Mesendoderm (in vitro differentiated cells): ENCODE measurements around the gene KHDC1.

Source experiments
- DNase-seq: peaks from one replicate; pipeline ENCODE4 v3.0.0; 2013
- H2AK5ac ChIP-seq: 2 replicates; pipeline ENCODE4 v1.6.1; 2013; ENCODE audit warnings: low read length, inconsistent platforms
- H2BK120ac ChIP-seq: 2 replicates; pipeline ENCODE4 v1.6.1; 2013; ENCODE audit warnings: low read depth, mild to moderate bottlenecking, low read length, moderate library complexity, mixed read lengths
- H2BK15ac ChIP-seq: replicated peaks from 2 replicates; pipeline ENCODE4 v1.6.1; 2013; ENCODE audit warnings: low read depth, mild to moderate bottlenecking, moderate library complexity
- H2BK5ac ChIP-seq: 2 replicates; pipeline ENCODE4 v1.6.1; 2013; ENCODE audit warnings: low read length, inconsistent platforms
- H3K18ac ChIP-seq: 2 replicates; pipeline ENCODE4 v1.6.1; 2013; ENCODE audit warnings: mild to moderate bottlenecking, low read length, mixed read lengths
- H3K23ac ChIP-seq: one replicate; pipeline ENCODE4 v1.6.1; 2013; ENCODE audit warnings: low read length
- H3K27ac ChIP-seq: 2 replicates; pipeline ENCODE4 v1.5.1; 2013; ENCODE audit warnings: low read depth, mild to moderate bottlenecking, inconsistent platforms, low read length, moderate library complexity
- H3K27me3 ChIP-seq: 2 replicates; pipeline ENCODE4 v1.6.1; 2013; ENCODE audit warnings: low read length, control low read depth, mild to moderate bottlenecking, inconsistent platforms; ENCODE audit not compliant: insufficient read depth, poor library complexity
- H3K36me3 ChIP-seq: 2 replicates; pipeline ENCODE4 v1.6.1; 2013; ENCODE audit warnings: low read length, inconsistent platforms; ENCODE audit not compliant: control insufficient read depth, insufficient read depth
- H3K4ac ChIP-seq: one replicate; pipeline ENCODE4 v1.6.1; 2013; ENCODE audit warnings: low read depth, mild to moderate bottlenecking, low read length, moderate library complexity
- H3K4me1 ChIP-seq: 2 replicates; pipeline ENCODE4 v1.6.1; 2013; ENCODE audit warnings: low read depth, low read length, inconsistent platforms; ENCODE audit not compliant: control insufficient read depth
- H3K4me2 ChIP-seq: 2 replicates; pipeline ENCODE4 v1.6.1; 2013; ENCODE audit warnings: low read length
- H3K4me3 ChIP-seq: 2 replicates; pipeline ENCODE4 v1.5.1; 2013; ENCODE audit warnings: mild to moderate bottlenecking, low read length
- H3K56ac ChIP-seq: one replicate; pipeline ENCODE4 v1.6.1; 2013; ENCODE audit warnings: low read length
- H3K79me1 ChIP-seq: 2 replicates; pipeline ENCODE4 v1.6.1; 2013; ENCODE audit warnings: low read length, inconsistent platforms
- H3K79me2 ChIP-seq: 2 replicates; pipeline ENCODE4 v1.6.1; 2013; ENCODE audit warnings: mild to moderate bottlenecking, low read length; ENCODE audit not compliant: control insufficient read depth, insufficient read depth
- H3K9ac ChIP-seq: 2 replicates; pipeline ENCODE4 v1.6.1; 2013; ENCODE audit warnings: low read length, inconsistent platforms
- H4K5ac ChIP-seq: one replicate; pipeline ENCODE4 v1.6.1; 2013; ENCODE audit warnings: low read length
- H4K8ac ChIP-seq: one replicate; pipeline ENCODE4 v1.6.1; 2013; ENCODE audit warnings: low read depth, mild to moderate bottlenecking, control low read depth, low read length, moderate library complexity
- WGBS: extraction: QIAGEN DNeasy Blood & Tissue Kit; methylation state at CpG from one replicate; pipeline ENCODE4 v1.1.7; 2013; ENCODE audit warnings: low lambda C conversion rate, missing lambda C conversion rate; ENCODE audit not compliant: insufficient coverage; ENCODE audit errors: extremely low coverage; 5-methylcytosine and 5-hydroxymethylcytosine counted together

KHDC1 gene

GRCh38 chr6:73207221-73207837 is 55.7 kb downstream of the KHDC1 start:
- no CpG with 5 or more reads among the region's 3 CpGs for WGBS

GRCh38 chr6:73204252-73204651 is 58.7 kb downstream of the KHDC1 start:
- WGBS, result no CpG with 5 or more reads among the region's 4 CpGs
- H3K4me2 ChIP-seq, result no peak overlapping the region
- H3K27ac ChIP-seq, result no peak overlapping the region
- DNase-seq, result no peak
- no peaks in the 10 kb centered on the region for H3K36me3 ChIP-seq
- no peak overlapping the region for H3K18ac ChIP-seq
- H2BK5ac ChIP-seq, result no peak overlapping the region
- no peak overlapping the region for H4K8ac ChIP-seq
- H3K4me3 ChIP-seq, result no peak overlapping the region
- H3K56ac ChIP-seq, result no peak overlapping the region
- H3K79me1 ChIP-seq, result no peaks in the 10 kb centered on the region
- H3K9ac ChIP-seq, result no peak overlapping the region
- no peak overlapping the region for H3K23ac ChIP-seq
- no peak overlapping the region for H2BK120ac ChIP-seq
- H2BK15ac ChIP-seq, result no peak overlapping the region
- no peaks in the 10 kb centered on the region for H3K79me2 ChIP-seq
- H4K5ac ChIP-seq, result no peak overlapping the region
- no peaks in the 10 kb centered on the region for H3K4me1 ChIP-seq
- no peak overlapping the region for H3K4ac ChIP-seq
- no peak overlapping the region for H2AK5ac ChIP-seq
- no peaks in the 10 kb centered on the region for H3K27me3 ChIP-seq

More at GRCh38 chr6:73207221-73207837, 55.7 kb downstream of the KHDC1 start:
- Histone ChIP-seq H3K18ac (no peak overlapping the region), H3K79me1 (no peaks in the 10 kb centered on the region), H3K27me3 (no peaks in the 10 kb centered on the region), H3K9ac (no peak overlapping the region), H3K56ac (no peak overlapping the region), H4K5ac (no peak overlapping the region), H3K27ac (no peak overlapping the region), H2AK5ac (no peak overlapping the region), H3K4me2 (no peak overlapping the region), H3K23ac (no peak overlapping the region), H2BK15ac (no peak overlapping the region), H3K4me3 (no peak overlapping the region), H3K4ac (no peak overlapping the region), H2BK5ac (no peak overlapping the region), H3K36me3 (no peaks in the 10 kb centered on the region), H3K79me2 (no peaks in the 10 kb centered on the region), H2BK120ac (no peak overlapping the region), H3K4me1 (no peaks in the 10 kb centered on the region), H4K8ac (no peak overlapping the region)
- no peak for DNase-seq

GRCh38 chr6:73203098-73203497 is 59.9 kb downstream of the KHDC1 start:
- no peak overlapping the region for H3K4me2 ChIP-seq
- no peak overlapping the region for H3K4ac ChIP-seq
- H3K36me3 ChIP-seq, result no peaks in the 10 kb centered on the region
- H3K27ac ChIP-seq, result no peak overlapping the region
- no peak overlapping the region for H3K18ac ChIP-seq
- H2BK5ac ChIP-seq, result no peak overlapping the region
- no peak overlapping the region for H2BK15ac ChIP-seq
- DNase-seq, result no peak
- WGBS, result no CpG with 5 or more reads among the region's 1 CpG
- no peaks in the 10 kb centered on the region for H3K79me2 ChIP-seq
- no peak overlapping the region for H4K8ac ChIP-seq
- H4K5ac ChIP-seq, result no peak overlapping the region
- H3K27me3 ChIP-seq, result no peaks in the 10 kb centered on the region
- no peak overlapping the region for H3K9ac ChIP-seq
- H3K4me1 ChIP-seq, result no peaks in the 10 kb centered on the region
- H3K4me3 ChIP-seq, result no peak overlapping the region
- no peak overlapping the region for H3K23ac ChIP-seq
- H3K56ac ChIP-seq, result no peak overlapping the region
- H3K79me1 ChIP-seq, result no peaks in the 10 kb centered on the region
- H2AK5ac ChIP-seq, result no peak overlapping the region
- H2BK120ac ChIP-seq, result no peak overlapping the region

- H2BK15ac ChIP-seq, result no peak overlapping the region
- no peak overlapping the region for H4K8ac ChIP-seq
- H3K56ac ChIP-seq, result no peak overlapping the region
- H3K4me2 ChIP-seq, result no peak overlapping the region
- H3K4ac ChIP-seq, result no peak overlapping the region
- H3K4me1 ChIP-seq, result no peaks in the 10 kb centered on the region
- no peak overlapping the region for H3K27ac ChIP-seq
- H3K23ac ChIP-seq, result no peak overlapping the region
- H3K18ac ChIP-seq, result no peak overlapping the region
- H4K5ac ChIP-seq, result no peak overlapping the region
- no peaks in the 10 kb centered on the region for H3K27me3 ChIP-seq
- no peak overlapping the region for H2AK5ac ChIP-seq
- no peak overlapping the region for H2BK120ac ChIP-seq
- H2BK5ac ChIP-seq, result no peak overlapping the region
- H3K79me2 ChIP-seq, result no peaks in the 10 kb centered on the region
- H3K79me1 ChIP-seq, result no peaks in the 10 kb centered on the region
- WGBS, result no CpG with 5 or more reads among the region's 4 CpGs
- H3K36me3 ChIP-seq, result no peaks in the 10 kb centered on the region
- no peak for DNase-seq
- H3K4me3 ChIP-seq, result no peak overlapping the region
- no peak overlapping the region for H3K9ac ChIP-seq
Measured at GRCh38 chr6:73200735-73201134, 62.3 kb downstream of the KHDC1 start.

- no peak overlapping the region for H3K27ac ChIP-seq
- no peak overlapping the region for H3K4me3 ChIP-seq
- no peak overlapping the region for H2BK15ac ChIP-seq
- H4K8ac ChIP-seq, result no peak overlapping the region
- H3K36me3 ChIP-seq, result no peaks in the 10 kb centered on the region
- no CpG with 5 or more reads among the region's 3 CpGs for WGBS
- no peaks in the 10 kb centered on the region for H3K79me1 ChIP-seq
- no peak overlapping the region for H2AK5ac ChIP-seq
- H2BK120ac ChIP-seq, result no peak overlapping the region
- no peak overlapping the region for H3K56ac ChIP-seq
- H3K4ac ChIP-seq, result no peak overlapping the region
- H2BK5ac ChIP-seq, result no peak overlapping the region
- no peak overlapping the region for H3K23ac ChIP-seq
- DNase-seq, result no peak
- H3K27me3 ChIP-seq, result no peaks in the 10 kb centered on the region
- no peak overlapping the region for H4K5ac ChIP-seq
- no peak overlapping the region for H3K9ac ChIP-seq
- no peaks in the 10 kb centered on the region for H3K4me1 ChIP-seq
- no peaks in the 10 kb centered on the region for H3K79me2 ChIP-seq
- H3K18ac ChIP-seq, result no peak overlapping the region
- H3K4me2 ChIP-seq, result no peak overlapping the region
Measured at GRCh38 chr6:73200247-73200646, 62.7 kb downstream of the KHDC1 start.

GRCh38 chr6:73194744-73195143 is 68.3 kb downstream of the KHDC1 start:
- Histone ChIP-seq H3K18ac (no peak overlapping the region), H4K8ac (no peak overlapping the region), H3K23ac (no peak overlapping the region), H3K79me1 (no peaks in the 10 kb centered on the region), H3K4me3 (no peak overlapping the region), H4K5ac (no peak overlapping the region), H3K79me2 (no peaks in the 10 kb centered on the region), H2BK5ac (no peak overlapping the region), H3K27ac (no peak overlapping the region), H3K4me2 (no peak overlapping the region), H3K4ac (no peak overlapping the region), H3K4me1 (no peaks in the 10 kb centered on the region), H2BK15ac (no peak overlapping the region), H3K27me3 (no peaks in the 10 kb centered on the region), H2AK5ac (no peak overlapping the region), H3K56ac (no peak overlapping the region), H3K36me3 (no peaks in the 10 kb centered on the region), H2BK120ac (no peak overlapping the region), H3K9ac (no peak overlapping the region)
- no peak for DNase-seq
- no CpG with 5 or more reads among the region's 7 CpGs for WGBS
